WTC11 (cell line): Measurements from ENCODE around the gene CHRNG. TPM values are rescaled to one million over a fixed set of nuclear protein-coding genes. Genes with fewer than 3 reads are reported as not detected.

Experiments
- ATAC-seq: fragments of 200-7000 bp; cut with Tn5 transposase; 2 replicates; pipeline ENCODE4 v1.10.0; 2021; ENCODE audit warnings: mild to moderate bottlenecking, moderate library complexity
- CTCF ChIA-PET: fragments of 300-600 bp; sonication (Branson Sonifier 250); formaldehyde crosslinking; loops from one replicate; lab custom pipeline; 2021; ENCODE audit warnings: antibody characterized with exemption; lab: Charles Lee
- POLR2A ChIA-PET: fragments of 350-600 bp; sonication (Branson Sonifier 250); formaldehyde crosslinking; loops from one replicate; lab custom pipeline; 2021; ENCODE audit warnings: antibody characterized with exemption; lab: Charles Lee
- DNase-seq: peaks from one replicate; pipeline ENCODE4 v3.0.0; 2021; ENCODE audit warnings: low spot score
- H3K27ac Mint-ChIP-seq: 2 replicates; pipeline ENCODE4 v1.8.0; 2021; ENCODE audit warnings: mixed read lengths
- H3K27me3 Mint-ChIP-seq: 2 replicates; pipeline ENCODE4 v1.8.0; 2021; ENCODE audit warnings: low read depth, mild to moderate bottlenecking, moderate library complexity, mixed read lengths
- H3K36me3 Mint-ChIP-seq: 2 replicates; pipeline ENCODE4 v1.8.0; 2021; ENCODE audit warnings: mixed read lengths
- H3K4me1 Mint-ChIP-seq: 2 replicates; pipeline ENCODE4 v1.8.0; 2022; ENCODE audit warnings: mixed read lengths
- H3K4me3 Mint-ChIP-seq: 2 replicates; pipeline ENCODE4 v1.8.0; 2021; ENCODE audit warnings: mild to moderate bottlenecking, moderate library complexity, mixed read lengths
- H3K9me3 Mint-ChIP-seq: 2 replicates; pipeline ENCODE4 v1.8.0; 2021; ENCODE audit warnings: mixed read lengths
- CTCF ChIP-seq: fragments of 200-600 bp; IDR thresholded peaks from 2 replicates; pipeline ENCODE4 v1.8.0; 2022; ENCODE audit warnings: antibody characterized with exemption
- E2F1 ChIP-seq: sonication (generic); formaldehyde crosslinking; IDR thresholded peaks from 2 replicates; pipeline ENCODE4 v1.8.0; 2022; ENCODE audit warnings: mild to moderate bottlenecking, missing genetic modification reagents
- ELF4 ChIP-seq: sonication (generic); formaldehyde crosslinking; IDR thresholded peaks from 2 replicates; pipeline ENCODE4 v1.8.1; 2022; ENCODE audit warnings: low read depth, mild to moderate bottlenecking, moderate library complexity, missing genetic modification reagents
- EMX1 ChIP-seq: fragments of 250-450 bp; sonication (Bioruptor Pico); IDR thresholded peaks from 2 replicates; pipeline ENCODE4 v1.8.0; 2021; ENCODE audit warnings: mild to moderate bottlenecking
- ERG ChIP-seq: fragments of 250-450 bp; sonication (Bioruptor Pico); IDR thresholded peaks from 2 replicates; pipeline ENCODE4 v1.8.0; 2021; ENCODE audit warnings: mild to moderate bottlenecking
- GABPB1 ChIP-seq: sonication (generic); formaldehyde crosslinking; IDR thresholded peaks from 2 replicates; pipeline ENCODE4 v1.8.1; 2023; ENCODE audit warnings: mild to moderate bottlenecking, missing genetic modification reagents
- GRHL2 ChIP-seq: fragments of 250-450 bp; sonication (Bioruptor Pico); IDR thresholded peaks from 2 replicates; pipeline ENCODE4 v1.8.0; 2022; ENCODE audit warnings: mild to moderate bottlenecking, moderate library complexity; ENCODE audit not compliant: insufficient replicate concordance, severe bottlenecking
- HMGA2 ChIP-seq: fragments of 250-450 bp; sonication (Bioruptor Pico); IDR thresholded peaks from 2 replicates; pipeline ENCODE4 v1.4.0; 2021; ENCODE audit warnings: mild to moderate bottlenecking, moderate library complexity
- NFATC4 ChIP-seq: fragments of 250-450 bp; sonication (Bioruptor Pico); IDR thresholded peaks from 2 replicates; pipeline ENCODE4 v1.9.0; 2021; ENCODE audit warnings: mild to moderate bottlenecking
- NR3C1 ChIP-seq: sonication (generic); formaldehyde crosslinking; conservative IDR thresholded peaks from 2 replicates; pipeline ENCODE4 v1.8.1; 2023; ENCODE audit warnings: low read depth, mild to moderate bottlenecking, missing genetic modification reagents
- SMAD3 ChIP-seq: sonication (generic); formaldehyde crosslinking; IDR thresholded peaks from 2 replicates; pipeline ENCODE4 v1.8.0; 2022; ENCODE audit warnings: missing genetic modification reagents, mild to moderate bottlenecking, borderline replicate concordance
- TP53 ChIP-seq: sonication (generic); formaldehyde crosslinking; IDR thresholded peaks from 2 replicates; pipeline ENCODE4 v1.8.1; 2023; ENCODE audit warnings: mild to moderate bottlenecking, missing genetic modification reagents
- USF2 ChIP-seq: sonication (generic); formaldehyde crosslinking; IDR thresholded peaks from 2 replicates; pipeline ENCODE4 v1.8.1; 2023; ENCODE audit warnings: mild to moderate bottlenecking, missing genetic modification reagents, moderate library complexity
- ZNF121 ChIP-seq: sonication (generic); formaldehyde crosslinking; IDR thresholded peaks from 2 replicates; pipeline ENCODE4 v1.8.0; 2023; ENCODE audit warnings: missing genetic modification reagents
- ZNF219 ChIP-seq: sonication (generic); formaldehyde crosslinking; IDR thresholded peaks from 2 replicates; pipeline ENCODE4 v1.8.0; 2023; ENCODE audit warnings: missing genetic modification reagents, mild to moderate bottlenecking, borderline replicate concordance
- ZNF263 ChIP-seq: sonication (generic); formaldehyde crosslinking; IDR thresholded peaks from 2 replicates; pipeline ENCODE4 v1.8.1; 2022; ENCODE audit warnings: low read depth, mild to moderate bottlenecking, moderate library complexity, missing genetic modification reagents
- ZNF416 ChIP-seq: fragments of 250-450 bp; sonication (Bioruptor Pico); IDR thresholded peaks from 2 replicates; pipeline ENCODE4 v1.9.0; 2021; ENCODE audit warnings: mild to moderate bottlenecking, inconsistent platforms
- ZNF423 ChIP-seq: fragments of 250-450 bp; sonication (Bioruptor Pico); IDR thresholded peaks from 2 replicates; pipeline ENCODE4 v2.1.2; 2022; ENCODE audit warnings: mild to moderate bottlenecking, moderate library complexity
- total RNA-seq: library from RNA; stranded (reverse); gene quantifications from 3 replicates; pipeline ENCODE4 v1.2.3, GENCODE V29; 2021
- TF ChIP-seq, protein P1 (sequence below): sonication (generic); formaldehyde crosslinking; IDR thresholded peaks from 2 replicates; pipeline ENCODE4 v1.8.1; 2022; ENCODE audit warnings: low read depth, mild to moderate bottlenecking, moderate library complexity, missing genetic modification reagents, borderline replicate concordance
- TF ChIP-seq, protein P2 (sequence below): sonication (generic); formaldehyde crosslinking; conservative IDR thresholded peaks from 2 replicates; pipeline ENCODE4 v1.8.1; 2022; ENCODE audit warnings: mild to moderate bottlenecking, missing genetic modification reagents

CHRNG gene
- total RNA-seq, 1 experiment from 2014 or later: 0.20 TPM

GRCh38 chr2:232506709-232507108 is 32.8 kb upstream of the CHRNG start:
- ChIA-PET CTCF (no interaction called here), POLR2A (no interaction called here)
- Mint-ChIP-seq H3K27me3 (peaks cover 45% of the 10 kb centered on the region), H3K36me3 (no peaks in the 10 kb centered on the region), H3K4me3 (no peak overlapping the region), H3K27ac (no peak overlapping the region), H3K9me3 (no peaks in the 10 kb centered on the region), H3K4me1 (peaks cover 22% of the 10 kb centered on the region)
- TF ChIP-seq HMGA2 (no peak), ELF4 (CRISPR knock-in tag) (no peak), GRHL2 (CRISPR knock-in tag) (no peak)
- no peak for ATAC-seq
- no peak for DNase-seq

GRCh38 chr2:232508251-232508650 is 31.2 kb upstream of the CHRNG start:
- Mint-ChIP-seq H3K9me3 (no peaks in the 10 kb centered on the region), H3K4me1 (peaks cover 15% of the 10 kb centered on the region), H3K27me3 (peaks cover 37% of the 10 kb centered on the region), H3K27ac (no peak overlapping the region), H3K36me3 (no peaks in the 10 kb centered on the region)
- peak; percentile 53 for DNase-seq
- POLR2A ChIA-PET: no interaction called here
- CTCF ChIA-PET: interaction anchor here (0.6 to 6.9 kb wide), 6 partner anchors 10 to 143 kb away, joined by 3 to 73 read pairs (median 3); partner anchors contain the start of genes CHRNG, ECEL1 and PRSS56
- TF ChIP-seq CTCF (peak; percentile 25; the same call in 1 of the 2 replicates), ZNF416 (no peak), SMAD3 (CRISPR knock-in tag) (no peak), ZNF121 (CRISPR knock-in tag) (0 out of 2 replicates have a peak, but pooled peaks have one; percentile 49), ZNF219 (CRISPR knock-in tag) (no peak)
- TF ChIP-seq, all 79 proteins: peak for 2
- no peak overlapping the region for H3K4me3 Mint-ChIP-seq
- ATAC-seq: peak; percentile 51

GRCh38 chr2:232511336-232511890 is 28.1 kb upstream of the CHRNG start:
- TF ChIP-seq TP53 (CRISPR knock-in tag) (no peak), EMX1 (no peak), E2F1 (no peak), GABPB1 (no peak), ZNF263 (CRISPR knock-in tag) (no peak), NR3C1 (CRISPR knock-in tag) (no peak)
- H3K9me3 Mint-ChIP-seq: no peaks in the 10 kb centered on the region
- ChIA-PET CTCF (interaction anchor here (6.9 kb wide), 1 partner anchor 11 kb away, joined by 73 read pairs; the partner anchor contains the start of gene PRSS56), POLR2A (no interaction called here)
- no peak for ATAC-seq
- no peak overlapping the region for H3K27ac Mint-ChIP-seq
- H3K4me1 Mint-ChIP-seq: peaks cover 7% of the 10 kb centered on the region; the same call in 1 of the 2 replicates
- H3K4me3 Mint-ChIP-seq: no peak overlapping the region
- H3K27me3 Mint-ChIP-seq: peaks cover 7% of the 10 kb centered on the region; the same call in 1 of the 2 replicates
- DNase-seq: no peak
- H3K36me3 Mint-ChIP-seq: no peaks in the 10 kb centered on the region

DNA sequence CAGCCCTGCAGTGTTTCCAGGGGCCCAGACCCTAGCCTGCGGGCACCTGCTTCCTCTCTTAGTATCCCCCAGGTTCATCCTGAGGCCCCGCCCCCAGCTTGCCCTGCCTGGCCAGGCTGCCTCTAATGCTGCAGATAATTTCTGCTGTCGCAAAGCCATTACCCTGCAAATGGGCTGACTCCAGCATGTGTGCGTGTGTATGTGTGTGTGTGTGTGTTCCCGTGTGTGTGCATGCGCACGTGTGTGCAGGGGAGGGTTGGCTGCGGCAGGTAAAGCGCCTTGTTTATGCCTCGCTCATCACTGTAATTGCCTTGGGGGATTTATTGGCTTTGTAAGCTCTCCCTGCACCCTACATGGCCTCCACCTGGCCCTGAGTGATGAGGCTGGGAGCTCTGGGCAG is 26.9 kb upstream of the CHRNG start:
- ChIA-PET CTCF (interaction anchor here (0.8 to 6.9 kb wide), 6 partner anchors 10 to 147 kb away, joined by 3 to 73 read pairs (median 4); partner anchors contain the start of gene PRSS56), POLR2A (no interaction called here)
- H3K9me3 Mint-ChIP-seq: no peaks in the 10 kb centered on the region
- no peaks in the 10 kb centered on the region for H3K36me3 Mint-ChIP-seq
- peak; percentile 20; the same call in 1 of the 2 replicates for ATAC-seq
- DNase-seq: no peak
- TF ChIP-seq ERG (CRISPR knock-in tag) (no peak), ZNF423 (no peak), USF2 (CRISPR knock-in tag) (no peak), NFATC4 (CRISPR knock-in tag) (no peak)
- TF ChIP-seq, protein P1, sequence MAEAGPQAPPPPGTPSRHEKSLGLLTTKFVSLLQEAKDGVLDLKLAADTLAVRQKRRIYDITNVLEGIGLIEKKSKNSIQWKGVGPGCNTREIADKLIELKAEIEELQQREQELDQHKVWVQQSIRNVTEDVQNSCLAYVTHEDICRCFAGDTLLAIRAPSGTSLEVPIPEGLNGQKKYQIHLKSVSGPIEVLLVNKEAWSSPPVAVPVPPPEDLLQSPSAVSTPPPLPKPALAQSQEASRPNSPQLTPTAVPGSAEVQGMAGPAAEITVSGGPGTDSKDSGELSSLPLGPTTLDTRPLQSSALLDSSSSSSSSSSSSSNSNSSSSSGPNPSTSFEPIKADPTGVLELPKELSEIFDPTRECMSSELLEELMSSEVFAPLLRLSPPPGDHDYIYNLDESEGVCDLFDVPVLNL (CRISPR knock-in tag): no peak
- TF ChIP-seq, protein P2, sequence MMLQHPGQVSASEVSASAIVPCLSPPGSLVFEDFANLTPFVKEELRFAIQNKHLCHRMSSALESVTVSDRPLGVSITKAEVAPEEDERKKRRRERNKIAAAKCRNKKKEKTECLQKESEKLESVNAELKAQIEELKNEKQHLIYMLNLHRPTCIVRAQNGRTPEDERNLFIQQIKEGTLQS (CRISPR knock-in tag): no peak
- peaks cover 7% of the 10 kb centered on the region; the same call in 1 of the 2 replicates for H3K4me1 Mint-ChIP-seq
- H3K4me3 Mint-ChIP-seq: no peak overlapping the region
- H3K27me3 Mint-ChIP-seq: no peaks in the 10 kb centered on the region; the same call in 1 of the 2 replicates
- no peak overlapping the region for H3K27ac Mint-ChIP-seq
